ENCODE measurements around the gene CPNE1. TPM values are rescaled to one million over a fixed set of nuclear protein-coding genes. Genes with fewer than 3 reads are reported as not detected.

Gene CPNE1
- total and polyA plus RNA-seq, 5 donors from 2014 or later, result 175 to 398 (median 329) TPM

- H3K4me3 ChIP-seq (ENCODE audit: low read depth, low read length), result no peak overlapping the region
- ATAC-seq (ENCODE audit: low read depth in 2 of 2) (no peak), DNase-seq (no peak)
- Mint-ChIP-seq H3K27me3 (no peaks in the 10 kb centered on the region), H3K4me1 (peaks cover 3 to 10% (median 5%) of the 10 kb centered on the region in 4 donors), H3K36me3 (peaks cover 50% of the 10 kb centered on the region), H3K9me3 (no peaks in the 10 kb centered on the region), H3K4me3 (no peak overlapping the region), H3K27ac (peak overlapping the region in 1 of 3 donors; percentile 43)
- no peaks in the 10 kb centered on the region for H3K9me3 ChIP-seq (ENCODE audit: control insufficient read depth in 2 of 2, low read length in 2 of 2)
- H3K4me1 ChIP-seq (ENCODE audit: control insufficient read depth, insufficient read depth, low read length, poor library complexity, severe bottlenecking), result peaks cover 5% of the 10 kb centered on the region
- H3K27me3 ChIP-seq (ENCODE audit: control insufficient read depth, insufficient read depth, low read length), result no peaks in the 10 kb centered on the region
- H3K27ac ChIP-seq (ENCODE audit: insufficient read depth, low read length, poor library complexity, severe bottlenecking), result no peak overlapping the region
- H3K36me3 ChIP-seq (ENCODE audit: control insufficient read depth, insufficient read depth, low read length), result peaks cover 48% of the 10 kb centered on the region
These were observed 5.0 kb upstream of the CPNE1 start for GRCh38 chr20:35669681-35670080.

GRCh38 chr20:35669221-35669620, 4.5 kb upstream of the CPNE1 start:
- no peak overlapping the region for H3K4me3 Mint-ChIP-seq
- no peak overlapping the region for H3K27ac ChIP-seq (ENCODE audit: insufficient read depth, low read length, poor library complexity, severe bottlenecking)
- H3K36me3 ChIP-seq (ENCODE audit: control insufficient read depth, insufficient read depth, low read length), result peaks cover 48% of the 10 kb centered on the region
- no peak overlapping the region for H3K27ac Mint-ChIP-seq
- peaks cover 10% of the 10 kb centered on the region for H3K4me1 ChIP-seq (ENCODE audit: control insufficient read depth, insufficient read depth, low read length, poor library complexity, severe bottlenecking)
- H3K27me3 Mint-ChIP-seq, result no peaks in the 10 kb centered on the region
- DNase-seq (no peak), ATAC-seq (ENCODE audit: low read depth in 2 of 2) (no peak)
- no peak overlapping the region for H3K4me3 ChIP-seq (ENCODE audit: low read depth, low read length)
- peaks cover 47% of the 10 kb centered on the region for H3K36me3 Mint-ChIP-seq
- no peaks in the 10 kb centered on the region for H3K9me3 ChIP-seq (ENCODE audit: control insufficient read depth in 2 of 2, low read length in 2 of 2)
- peaks cover 3 to 10% (median 5%) of the 10 kb centered on the region in 4 donors for H3K4me1 Mint-ChIP-seq
- no peaks in the 10 kb centered on the region for H3K9me3 Mint-ChIP-seq
- H3K27me3 ChIP-seq (ENCODE audit: control insufficient read depth, insufficient read depth, low read length), result no peaks in the 10 kb centered on the region

- Mint-ChIP-seq H3K27me3 (no peaks in the 10 kb centered on the region), H3K27ac (peak overlapping the region in 1 of 3 donors; percentile 98), H3K4me3 (peak overlapping the region in 2 of 4 donors; percentile 48 to 61), H3K4me1 (peaks cover 25 to 36% (median 31%) of the 10 kb centered on the region in 4 donors), H3K36me3 (peaks cover 25% of the 10 kb centered on the region), H3K9me3 (no peaks in the 10 kb centered on the region)
- H3K27ac ChIP-seq (ENCODE audit: insufficient read depth, low read length, poor library complexity, severe bottlenecking), result no peak overlapping the region
- H3K27me3 ChIP-seq (ENCODE audit: control insufficient read depth, insufficient read depth, low read length), result no peaks in the 10 kb centered on the region
- H3K9me3 ChIP-seq (ENCODE audit: control insufficient read depth in 2 of 2, low read length in 2 of 2), result no peaks in the 10 kb centered on the region
- peaks cover 27% of the 10 kb centered on the region for H3K36me3 ChIP-seq (ENCODE audit: control insufficient read depth, insufficient read depth, low read length)
- H3K4me3 ChIP-seq (ENCODE audit: low read depth, low read length), result no peak overlapping the region
- ATAC-seq (ENCODE audit: low read depth in 2 of 2) (no peak), DNase-seq (no peak)
- H3K4me1 ChIP-seq (ENCODE audit: control insufficient read depth, insufficient read depth, low read length, poor library complexity, severe bottlenecking), result peaks cover 43% of the 10 kb centered on the region
These were observed 1.2 kb upstream of the CPNE1 start for GRCh38 chr20:35665949-35666288.

GRCh38 chr20:35663516-35664465, 909 bp downstream of the CPNE1 start:
- Histone ChIP-seq H3K36me3 (ENCODE audit: control insufficient read depth, insufficient read depth, low read length) (peaks cover 6% of the 10 kb centered on the region), H3K27me3 (ENCODE audit: control insufficient read depth, insufficient read depth, low read length) (no peaks in the 10 kb centered on the region), H3K4me3 (ENCODE audit: low read depth, low read length) (peak overlapping the region; percentile 90), H3K4me1 (ENCODE audit: control insufficient read depth, insufficient read depth, low read length, poor library complexity, severe bottlenecking) (peaks cover 64% of the 10 kb centered on the region), H3K27ac (ENCODE audit: insufficient read depth, low read length, poor library complexity, severe bottlenecking) (peak overlapping the region; percentile 100), H3K9me3 (ENCODE audit: control insufficient read depth in 2 of 2, low read length in 2 of 2) (no peaks in the 10 kb centered on the region)
- H3K27me3 Mint-ChIP-seq, result no peaks in the 10 kb centered on the region
- peak; percentile 60 to 63 for ATAC-seq (ENCODE audit: low read depth in 2 of 2)
- H3K9me3 Mint-ChIP-seq, result no peaks in the 10 kb centered on the region
- peak; percentile 60 to 86 (median 78) for DNase-seq
- H3K4me3 Mint-ChIP-seq, result peak overlapping the region; percentile 95 to 97 (median 96)
- H3K27ac Mint-ChIP-seq, result peak overlapping the region; percentile 98 to 100 (median 99)
- H3K4me1 Mint-ChIP-seq, result peaks cover 34 to 56% (median 49%) of the 10 kb centered on the region in 4 donors
- H3K36me3 Mint-ChIP-seq, result peaks cover 15% of the 10 kb centered on the region

- H3K4me3 ChIP-seq (ENCODE audit: low read depth, low read length), result peak overlapping the region; percentile 90
- Mint-ChIP-seq H3K36me3 (peaks cover 8% of the 10 kb centered on the region), H3K4me1 (peaks cover 31 to 66% (median 54%) of the 10 kb centered on the region in 4 donors), H3K9me3 (no peaks in the 10 kb centered on the region), H3K4me3 (peak overlapping the region; percentile 95 to 97 (median 96)), H3K27ac (peak overlapping the region; percentile 98 to 100 (median 99)), H3K27me3 (no peaks in the 10 kb centered on the region)
- no peaks in the 10 kb centered on the region for H3K27me3 ChIP-seq (ENCODE audit: control insufficient read depth, insufficient read depth, low read length)
- H3K4me1 ChIP-seq (ENCODE audit: control insufficient read depth, insufficient read depth, low read length, poor library complexity, severe bottlenecking), result peaks cover 76% of the 10 kb centered on the region
- H3K27ac ChIP-seq (ENCODE audit: insufficient read depth, low read length, poor library complexity, severe bottlenecking), result peak overlapping the region; percentile 100
- H3K36me3 ChIP-seq (ENCODE audit: control insufficient read depth, insufficient read depth, low read length), result no peaks in the 10 kb centered on the region
- ATAC-seq (ENCODE audit: low read depth in 2 of 2) (no peak), DNase-seq (no peak)
- no peaks in the 10 kb centered on the region for H3K9me3 ChIP-seq (ENCODE audit: control insufficient read depth in 2 of 2, low read length in 2 of 2)
These were observed 2.1 kb downstream of the CPNE1 start for GRCh38 chr20:35662551-35662950.

GRCh38 chr20:35661908-35662307, 2.8 kb downstream of the CPNE1 start:
- Histone ChIP-seq H3K27me3 (ENCODE audit: control insufficient read depth, insufficient read depth, low read length) (no peaks in the 10 kb centered on the region), H3K27ac (ENCODE audit: insufficient read depth, low read length, poor library complexity, severe bottlenecking) (peak overlapping the region; percentile 100), H3K36me3 (ENCODE audit: control insufficient read depth, insufficient read depth, low read length) (no peaks in the 10 kb centered on the region), H3K4me3 (ENCODE audit: low read depth, low read length) (peak overlapping the region; percentile 90), H3K4me1 (ENCODE audit: control insufficient read depth, insufficient read depth, low read length, poor library complexity, severe bottlenecking) (peaks cover 83% of the 10 kb centered on the region), H3K9me3 (ENCODE audit: control insufficient read depth in 2 of 2, low read length in 2 of 2) (no peaks in the 10 kb centered on the region)
- no peaks in the 10 kb centered on the region for H3K27me3 Mint-ChIP-seq
- H3K9me3 Mint-ChIP-seq, result no peaks in the 10 kb centered on the region
- H3K36me3 Mint-ChIP-seq, result peaks cover 13% of the 10 kb centered on the region
- H3K27ac Mint-ChIP-seq, result peak overlapping the region; percentile 79 to 99 (median 98)
- no peak for DNase-seq
- peaks cover 37 to 72% (median 60%) of the 10 kb centered on the region in 4 donors for H3K4me1 Mint-ChIP-seq
- H3K4me3 Mint-ChIP-seq, result peak overlapping the region; percentile 95 to 97 (median 96)
- no peak for ATAC-seq (ENCODE audit: low read depth in 2 of 2)

GRCh38 chr20:35661053-35661452, 3.6 kb downstream of the CPNE1 start:
- Histone ChIP-seq H3K36me3 (ENCODE audit: control insufficient read depth, insufficient read depth, low read length) (no peaks in the 10 kb centered on the region), H3K9me3 (ENCODE audit: control insufficient read depth in 2 of 2, low read length in 2 of 2) (no peaks in the 10 kb centered on the region), H3K27ac (ENCODE audit: insufficient read depth, low read length, poor library complexity, severe bottlenecking) (peak overlapping the region; percentile 100), H3K4me3 (ENCODE audit: low read depth, low read length) (peak overlapping the region; percentile 90), H3K4me1 (ENCODE audit: control insufficient read depth, insufficient read depth, low read length, poor library complexity, severe bottlenecking) (peaks cover 84% of the 10 kb centered on the region), H3K27me3 (ENCODE audit: control insufficient read depth, insufficient read depth, low read length) (no peaks in the 10 kb centered on the region)
- Mint-ChIP-seq H3K27me3 (no peaks in the 10 kb centered on the region), H3K4me1 (peaks cover 37 to 77% (median 66%) of the 10 kb centered on the region in 4 donors), H3K4me3 (peak overlapping the region; percentile 95 to 97 (median 96)), H3K9me3 (no peaks in the 10 kb centered on the region), H3K27ac (peak overlapping the region; percentile 79 to 98 (median 90)), H3K36me3 (peaks cover 13% of the 10 kb centered on the region)
- DNase-seq (peak in 1 of 3 donors; percentile 49), ATAC-seq (ENCODE audit: low read depth in 2 of 2) (no peak)
